Brain microvascular endothelial cell (primary cell): Measurements from ENCODE around the gene IGDCC3.

Experiments
- DNase-seq: peaks from one replicate; pipeline ENCODE4 v3.0.0-alpha.2; 2020
- H3K27ac ChIP-seq: fragments of 250-450 bp; sonication (Bioruptor Pico); 2 replicates; pipeline ENCODE4 v1.5.1; 2020; ENCODE audit warnings: mild to moderate bottlenecking, moderate library complexity
- H3K27me3 ChIP-seq: fragments of 250-450 bp; sonication (Bioruptor Pico); replicated peaks from 2 replicates; pipeline ENCODE4 v1.5.1; 2020; ENCODE audit warnings: mild to moderate bottlenecking
- H3K36me3 ChIP-seq: fragments of 250-450 bp; sonication (Bioruptor Pico); replicated peaks from 2 replicates; pipeline ENCODE4 v1.5.1; 2020; ENCODE audit warnings: mild to moderate bottlenecking
- H3K4me3 ChIP-seq: 2 replicates; pipeline ENCODE4 v1.5.1; 2011; ENCODE audit warnings: low read depth, mild to moderate bottlenecking, control low read depth, low read length, moderate library complexity
- CTCF ChIP-seq: IDR thresholded peaks from 2 replicates; pipeline ENCODE4 v1.5.1; 2011; ENCODE audit warnings: low read depth, mild to moderate bottlenecking, moderate library complexity, low read length, control low read depth, inconsistent platforms; ENCODE audit errors: missing control alignments
- in situ Hi-C: cut with HindIII; loops from 2 replicates; pipeline ENCODE4 v1.10.0; 2017; ENCODE audit warnings: low sequenced_read_pairs, low pct_ligation_motif_present

IGDCC3 gene

DNA sequence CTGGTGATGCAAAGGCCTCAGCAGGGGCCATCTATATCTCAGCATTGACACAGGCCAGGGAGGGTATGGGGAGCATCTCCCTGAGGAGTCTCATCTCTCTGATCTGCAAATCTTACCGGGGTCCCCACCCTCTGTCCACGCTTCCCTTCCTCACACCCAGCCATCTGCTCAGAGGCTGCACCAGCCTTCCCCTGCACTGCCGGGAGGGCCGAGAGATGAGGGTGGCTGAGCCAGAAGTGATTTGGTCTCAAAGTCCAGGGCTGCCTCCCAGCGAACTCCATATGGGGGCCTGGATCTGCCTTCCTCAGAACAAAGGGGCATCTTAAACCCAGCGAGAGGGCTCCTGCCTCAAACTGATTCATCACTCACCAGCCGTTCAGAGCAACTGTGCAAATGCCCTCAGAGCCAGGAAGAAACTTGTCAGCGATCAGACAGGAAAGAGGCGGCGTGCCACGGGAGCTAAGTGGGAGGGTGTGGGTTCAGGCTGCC, 4.6 kb downstream of the IGDCC3 start:
- TF ChIP-seq CTCF, result no peak
- in situ Hi-C loops, result no loop called here
- H3K27ac ChIP-seq, result no peak overlapping the region
- H3K36me3 ChIP-seq, result no peaks in the 10 kb centered on the region
- no peak overlapping the region for H3K4me3 ChIP-seq
- no peak for DNase-seq
- peaks cover 39% of the 10 kb centered on the region for H3K27me3 ChIP-seq

DNA sequence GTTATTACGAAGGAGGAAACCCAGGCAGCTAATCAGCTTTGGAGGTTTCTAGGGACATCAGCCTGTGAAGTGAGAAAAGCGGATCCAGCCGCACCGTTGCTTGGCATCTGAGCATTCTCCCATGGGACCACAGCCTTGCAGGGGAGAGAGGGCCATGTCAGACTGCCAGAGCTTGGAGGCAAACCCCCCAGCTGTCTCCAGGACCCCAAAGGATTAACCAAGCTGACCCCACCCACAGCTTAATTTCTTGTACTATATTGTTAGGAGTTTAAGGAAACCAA, 5.1 kb downstream of the IGDCC3 start:
- peaks cover 37% of the 10 kb centered on the region for H3K27me3 ChIP-seq
- DNase-seq, result no peak

DNA sequence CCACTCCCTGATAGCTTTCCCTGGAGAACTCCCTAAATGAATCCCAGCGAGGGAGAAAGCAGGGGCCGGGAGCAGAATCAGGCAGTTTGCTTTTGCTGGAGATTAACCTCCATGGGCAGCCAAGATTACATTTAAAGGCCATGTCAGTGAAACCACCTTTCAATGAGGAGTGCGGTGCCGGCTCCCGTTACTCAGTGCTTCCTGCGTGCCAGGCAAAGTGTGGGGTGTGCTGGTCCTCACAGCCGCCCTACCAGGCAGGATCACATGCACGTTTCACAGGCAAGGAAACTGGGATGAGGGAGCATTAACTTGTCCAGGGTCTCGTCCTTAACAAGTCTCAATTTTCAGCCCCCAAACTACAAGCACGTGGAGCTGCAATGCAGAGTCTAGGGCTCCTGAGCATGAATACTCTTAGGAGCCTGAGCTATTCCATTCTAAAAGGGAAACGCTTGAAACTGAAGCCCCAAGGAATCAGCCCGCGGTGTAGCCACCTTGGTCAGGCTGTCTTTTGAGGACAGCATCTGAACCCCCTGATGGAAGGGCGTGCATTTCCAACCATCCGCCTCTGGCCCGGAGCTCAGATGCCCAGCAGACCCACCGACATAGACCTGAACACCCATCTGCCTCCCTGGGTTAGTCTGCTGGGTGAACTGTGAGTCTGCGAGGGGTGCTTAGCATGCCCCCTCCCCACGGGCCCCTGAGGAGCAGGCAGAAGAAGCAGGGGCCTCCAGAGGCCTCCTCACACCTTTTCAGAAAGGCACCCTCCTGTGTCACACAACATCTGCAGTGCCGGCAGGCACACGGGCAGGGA, 5.6 kb downstream of the IGDCC3 start:
- Histone ChIP-seq H3K4me3 (no peak overlapping the region), H3K27ac (no peak overlapping the region), H3K36me3 (no peaks in the 10 kb centered on the region), H3K27me3 (peaks cover 34% of the 10 kb centered on the region)
- no peak for TF ChIP-seq CTCF
- no peak for DNase-seq
- in situ Hi-C loops, result no loop called here

More for the DNA sequence above, 5.1 kb downstream of the IGDCC3 start:
- in situ Hi-C loops, result no loop called here
- Histone ChIP-seq H3K27ac (no peak overlapping the region), H3K4me3 (no peak overlapping the region), H3K36me3 (no peaks in the 10 kb centered on the region)
- no peak for TF ChIP-seq CTCF

DNA sequence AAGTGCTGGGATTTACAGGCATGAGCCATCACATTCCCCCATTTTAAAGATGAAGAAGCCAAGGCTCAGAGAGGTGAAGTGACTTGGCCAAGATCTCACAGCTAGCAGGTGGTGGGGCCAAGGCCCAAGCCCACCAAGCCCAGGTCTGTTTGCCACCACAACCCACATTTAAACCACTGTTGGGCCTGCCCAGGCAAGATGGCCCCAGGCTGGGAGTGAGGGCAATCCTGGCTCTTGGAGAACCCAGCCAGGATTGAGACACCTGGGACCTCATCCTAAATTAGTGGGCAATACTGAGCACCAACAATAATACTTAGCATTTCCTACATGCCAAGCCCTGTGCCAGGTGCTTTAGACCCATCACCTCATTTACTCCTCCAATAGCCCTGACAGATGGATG, 6.9 kb downstream of the IGDCC3 start:
- Histone ChIP-seq H3K27me3 (peaks cover 23% of the 10 kb centered on the region), H3K4me3 (no peak overlapping the region), H3K36me3 (no peaks in the 10 kb centered on the region), H3K27ac (no peak overlapping the region)
- in situ Hi-C loops, result no loop called here
- no peak for DNase-seq
- TF ChIP-seq CTCF, result no peak

GRCh38 chr15:65369651-65370050, 8.2 kb downstream of the IGDCC3 start:
- no peak for DNase-seq
- Histone ChIP-seq H3K27ac (no peak overlapping the region), H3K27me3 (peaks cover 10% of the 10 kb centered on the region), H3K4me3 (no peak overlapping the region), H3K36me3 (no peaks in the 10 kb centered on the region)
- in situ Hi-C loops, result no loop called here
- TF ChIP-seq CTCF, result no peak

DNA sequence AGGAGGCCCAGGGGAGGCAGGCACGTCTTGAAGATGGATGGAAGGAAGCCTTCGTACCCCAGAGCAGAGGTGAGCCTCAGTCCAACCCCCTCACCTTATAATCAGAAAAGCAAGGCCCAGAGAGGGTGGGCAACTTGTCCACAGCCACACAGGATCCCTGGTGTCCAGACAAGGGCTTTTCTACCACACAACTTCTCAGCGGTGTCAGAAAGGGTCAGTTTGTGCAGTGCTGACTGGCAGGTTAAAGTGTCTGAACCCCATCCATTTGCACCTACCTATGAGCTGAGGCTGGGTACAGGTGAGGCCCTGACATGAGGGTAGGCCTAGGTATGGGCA, 8.6 kb downstream of the IGDCC3 start:
- Histone ChIP-seq H3K36me3 (no peaks in the 10 kb centered on the region), H3K27ac (no peak overlapping the region), H3K4me3 (no peak overlapping the region), H3K27me3 (peaks cover 8% of the 10 kb centered on the region)
- in situ Hi-C loops, result no loop called here
- no peak for TF ChIP-seq CTCF
- DNase-seq, result no peak
